Measurements from ENCODE around the gene ANGPTL8. TPM values are rescaled to one million over a fixed set of nuclear protein-coding genes. Genes with fewer than 3 reads are reported as not detected.
A peak's percentile ranks its signal among the peaks of the same experiment; 100 is the strongest.

Gene ANGPTL8
- total and polyA plus RNA-seq, 2 donors (not counting 3 experiments of a cell fraction or from before 2014, with no cell fraction given), result not detected

DNA sequence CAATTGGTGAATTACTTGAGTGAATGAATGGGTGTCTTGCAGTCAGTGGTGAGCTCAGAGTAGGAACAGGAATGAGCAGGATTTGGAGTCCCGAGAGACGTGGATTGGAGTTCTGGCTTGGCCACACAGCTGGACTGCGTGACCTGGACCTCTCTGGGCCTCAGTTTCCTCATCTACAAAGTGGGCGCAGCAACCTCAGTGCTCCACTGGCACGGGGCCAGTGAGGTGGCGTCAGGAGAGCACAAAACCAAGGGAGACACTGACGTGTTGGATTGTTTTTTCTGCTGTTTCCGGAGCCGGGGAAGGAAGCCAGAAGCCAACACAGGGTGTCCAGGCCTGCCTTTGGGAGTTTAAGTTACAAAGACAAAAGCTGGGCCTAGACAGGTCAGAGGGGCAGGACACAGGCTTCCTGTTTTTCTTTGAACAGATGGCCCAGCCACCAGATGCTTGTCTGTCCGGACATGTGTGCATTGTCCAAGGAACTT lies 29.4 kb downstream of the ANGPTL8 start:
- BruUV-seq (replicated peaks), result no TSS peak
- no peaks in the 10 kb centered on the region for H4K20me1 ChIP-seq (replicated peaks; ENCODE audit: control insufficient read depth, extremely low read depth, insufficient read depth, low read length)
- H3K4me2 ChIP-seq (ENCODE audit: insufficient read depth, low read length), result peak overlapping the region; percentile 82
- TF ChIP-seq, protein P1, sequence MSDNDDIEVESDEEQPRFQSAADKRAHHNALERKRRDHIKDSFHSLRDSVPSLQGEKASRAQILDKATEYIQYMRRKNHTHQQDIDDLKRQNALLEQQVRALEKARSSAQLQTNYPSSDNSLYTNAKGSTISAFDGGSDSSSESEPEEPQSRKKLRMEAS (IDR thresholded peaks at IDR 0.05; ENCODE audit: insufficient read depth, insufficient read length), result peak; percentile 26
- TF ChIP-seq EZH2 (IDR thresholded peaks at IDR 0.05; ENCODE audit: borderline replicate concordance, low read depth, low read length, severe bottlenecking) (no peak), JUN (IDR thresholded peaks at IDR 0.05; ENCODE audit: borderline replicate concordance, insufficient read depth, insufficient read length, low read depth) (peak; percentile 81), MYC (IDR thresholded peaks at IDR 0.05; ENCODE audit: low read depth, low read length) (no peak), FOS (IDR thresholded peaks at IDR 0.05; ENCODE audit: borderline replicate concordance, insufficient read depth, low read length) (peak; percentile 65), GATA2 (IDR thresholded peaks at IDR 0.05; ENCODE audit: insufficient read depth, insufficient read length, low read depth, low read length) (peak; percentile 93), POLR2A (IDR thresholded peaks at IDR 0.05; ENCODE audit: low read depth, low read length) (peak; percentile 89), POLR2AphosphoS5 (IDR thresholded peaks at IDR 0.05; ENCODE audit: insufficient read depth, low read depth, low read length) (peak; percentile 96)
- TF ChIP-seq, protein P2, sequence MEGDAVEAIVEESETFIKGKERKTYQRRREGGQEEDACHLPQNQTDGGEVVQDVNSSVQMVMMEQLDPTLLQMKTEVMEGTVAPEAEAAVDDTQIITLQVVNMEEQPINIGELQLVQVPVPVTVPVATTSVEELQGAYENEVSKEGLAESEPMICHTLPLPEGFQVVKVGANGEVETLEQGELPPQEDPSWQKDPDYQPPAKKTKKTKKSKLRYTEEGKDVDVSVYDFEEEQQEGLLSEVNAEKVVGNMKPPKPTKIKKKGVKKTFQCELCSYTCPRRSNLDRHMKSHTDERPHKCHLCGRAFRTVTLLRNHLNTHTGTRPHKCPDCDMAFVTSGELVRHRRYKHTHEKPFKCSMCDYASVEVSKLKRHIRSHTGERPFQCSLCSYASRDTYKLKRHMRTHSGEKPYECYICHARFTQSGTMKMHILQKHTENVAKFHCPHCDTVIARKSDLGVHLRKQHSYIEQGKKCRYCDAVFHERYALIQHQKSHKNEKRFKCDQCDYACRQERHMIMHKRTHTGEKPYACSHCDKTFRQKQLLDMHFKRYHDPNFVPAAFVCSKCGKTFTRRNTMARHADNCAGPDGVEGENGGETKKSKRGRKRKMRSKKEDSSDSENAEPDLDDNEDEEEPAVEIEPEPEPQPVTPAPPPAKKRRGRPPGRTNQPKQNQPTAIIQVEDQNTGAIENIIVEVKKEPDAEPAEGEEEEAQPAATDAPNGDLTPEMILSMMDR (IDR thresholded peaks at IDR 0.05; ENCODE audit: extremely low read depth in 1 of 2, insufficient read depth in 1 of 2, low read depth in 1 of 2, low read length in 2 of 2), result no peak
- peak; percentile 100 for DNase-seq (ENCODE audit: low read depth, low spot score)
- no peaks in the 10 kb centered on the region for H3K9me3 ChIP-seq (replicated peaks; ENCODE audit: control insufficient read depth, insufficient read depth, low read length)
- POLR2A ChIA-PET, result no interaction called here
- intact Hi-C loops (cut with micrococcal nuclease) (loop anchor here (1.0 to 2.0 kb wide), 4 partner anchors 17 to 126 kb away; no protein-coding TSS in a partner anchor), dilution Hi-C loops (cut with MboI; ENCODE audit: extremely low pct_ligation_motif_present, low sequenced_read_pairs) (no loop called here)
- H3K4me3 ChIP-seq (replicated peaks in 1 of 3; ENCODE audit: insufficient read depth in 1 of 3, low read depth in 1 of 3, low read length in 3 of 3), result no peak overlapping the region
- no peaks in the 10 kb centered on the region for H3K9me1 ChIP-seq (replicated peaks; ENCODE audit: control insufficient read depth, extremely low read depth, insufficient read depth, low read length)
- H2AFZ ChIP-seq (ENCODE audit: low read depth, low read length), result no peak overlapping the region
- CTCF ChIA-PET, result interaction anchor here (0.7 to 1.8 kb wide), 3 partner anchors 12 to 25 kb away, joined by 3 to 4 read pairs (median 4); no protein-coding TSS in a partner anchor
- H3K36me3 ChIP-seq (ENCODE audit: control insufficient read depth in 2 of 2, extremely low read depth in 1 of 2, insufficient read depth in 2 of 2, low read length in 2 of 2), result no peaks in the 10 kb centered on the region
- H3K27me3 ChIP-seq (ENCODE audit: control insufficient read depth in 2 of 2, insufficient read depth in 2 of 2, low read length in 2 of 2), result no peaks in the 10 kb centered on the region
- H3K4me1 ChIP-seq (ENCODE audit: control insufficient read depth, extremely low read depth, insufficient read depth, low read length), result peaks cover 47% of the 10 kb centered on the region
- peak overlapping the region; percentile 98 for H3K9ac ChIP-seq (replicated peaks; ENCODE audit: extremely low read depth, insufficient read depth, low read length)
- H3K79me2 ChIP-seq (ENCODE audit: control insufficient read depth, insufficient read depth, low read length), result no peaks in the 10 kb centered on the region
- FAIRE-seq, result peak; percentile 99
- H3K27ac ChIP-seq (ENCODE audit: insufficient read depth, low read depth, low read length), result peak overlapping the region; percentile 99
